ENCODE results near the gene NTF3.

The NTF3 gene

DNA sequence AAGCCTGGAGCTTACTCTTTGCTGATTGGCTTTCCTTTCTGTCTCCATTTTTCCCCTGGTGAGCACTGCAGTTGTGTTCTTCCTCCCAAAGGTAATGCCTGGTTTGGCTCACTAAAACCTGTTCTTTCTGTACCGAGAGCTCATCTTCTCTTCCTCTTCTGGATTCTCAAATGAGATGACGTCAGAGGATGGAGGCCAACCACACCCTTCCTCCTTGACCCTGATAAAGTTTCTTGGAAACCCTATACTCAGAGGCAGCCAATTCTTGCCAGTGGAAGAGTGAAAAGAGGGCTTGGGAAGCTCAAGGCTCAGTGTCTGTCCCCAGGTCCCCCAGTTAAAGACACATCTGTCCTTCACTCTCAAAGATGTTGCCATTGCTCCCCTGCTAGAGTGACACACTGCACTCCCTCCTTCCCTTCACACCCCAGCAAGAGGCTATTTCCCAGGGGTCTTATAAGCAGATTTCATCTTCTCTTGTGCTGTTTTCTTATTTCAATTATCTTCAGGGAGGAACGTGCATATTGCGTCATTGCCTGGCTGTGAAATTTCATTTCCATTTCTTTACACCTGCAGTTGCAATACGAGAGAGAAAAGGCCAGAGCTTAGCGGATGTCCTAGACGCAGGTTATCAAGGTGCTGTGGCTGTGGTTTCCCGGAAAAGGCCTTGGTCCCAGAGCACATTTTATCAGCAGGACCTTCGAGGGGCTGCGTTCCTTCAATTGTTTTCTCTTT is 27.3 kb downstream of the NTF3 start:
- DNase-seq: no peak

DNA sequence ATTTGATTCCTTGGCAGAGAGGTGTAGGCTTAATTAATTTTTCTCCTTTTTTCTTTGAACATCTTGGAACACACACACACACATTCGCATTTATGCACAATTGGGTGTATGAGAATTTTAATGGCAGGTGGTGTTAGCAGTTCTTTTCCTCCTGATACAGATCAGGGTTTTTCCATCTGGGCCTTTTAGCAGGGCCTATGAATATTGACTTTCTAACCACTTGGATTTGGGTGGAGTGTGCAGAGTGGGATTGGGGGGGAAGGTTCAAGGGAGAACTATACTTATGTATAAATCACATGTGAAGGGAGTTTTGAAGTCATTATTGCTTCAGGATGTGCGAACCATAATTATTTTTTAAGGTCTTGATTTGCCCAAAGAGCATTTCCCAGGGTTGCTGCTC is 28.9 kb downstream of the NTF3 start:
- DNase-seq: no peak

DNA sequence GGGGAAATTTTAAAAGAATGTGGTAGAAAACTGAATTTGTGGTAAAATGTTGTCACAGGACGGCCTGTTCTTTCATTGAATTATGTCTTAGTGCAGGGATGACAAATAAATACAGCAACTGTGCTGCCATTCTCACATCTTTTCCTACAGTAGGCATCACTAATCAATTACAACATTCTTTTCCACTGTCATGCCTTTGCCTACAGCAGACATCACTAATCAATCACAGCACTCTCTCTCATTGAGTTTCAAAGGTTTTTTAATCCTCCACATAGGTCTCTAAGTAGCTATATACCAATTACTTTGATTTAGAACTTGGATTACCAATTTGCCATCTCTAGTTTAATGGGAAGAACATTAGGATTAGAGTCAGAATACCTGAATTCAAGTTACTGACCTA is 30.1 kb downstream of the NTF3 start:
- no peak for DNase-seq

DNA sequence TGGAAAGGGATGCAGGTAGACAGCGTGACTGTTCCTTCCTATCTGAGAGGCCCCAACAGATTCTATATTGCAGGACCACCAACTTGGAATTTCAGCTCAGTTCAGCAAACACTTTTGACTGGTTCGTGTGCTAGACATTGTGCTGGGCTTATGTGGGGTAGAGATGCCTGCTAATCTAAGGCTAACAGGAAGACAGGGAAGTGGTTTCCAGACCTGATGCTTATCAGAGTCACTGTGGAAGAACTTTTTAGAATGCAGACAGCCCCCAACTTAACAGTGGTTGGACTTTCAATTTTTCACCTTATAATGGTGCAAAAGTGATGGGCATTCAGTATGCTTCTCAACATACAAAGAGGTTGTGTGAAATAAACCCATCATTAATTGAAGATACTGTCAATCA is 32.2 kb downstream of the NTF3 start:
- no peak for DNase-seq

DNA sequence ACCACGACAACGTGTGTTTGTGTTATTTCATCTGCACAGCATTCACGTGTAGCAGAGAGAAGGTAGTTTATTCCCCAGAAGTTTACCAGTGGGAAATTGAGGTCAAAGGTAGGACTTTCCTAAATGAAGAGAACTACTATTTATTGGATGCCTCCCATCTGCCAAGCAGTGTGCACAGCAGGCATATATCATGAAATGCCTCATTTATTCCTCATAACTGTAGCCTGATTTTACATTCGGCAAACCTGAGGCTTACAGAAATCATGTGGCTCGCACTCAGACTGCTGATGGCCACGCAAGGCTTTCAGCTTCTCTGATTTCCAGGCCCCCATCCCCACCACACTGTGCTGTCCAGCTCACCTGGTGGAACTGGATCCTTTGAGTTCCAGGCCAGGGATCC is 33.5 kb downstream of the NTF3 start:
- DNase-seq: no peak

DNA sequence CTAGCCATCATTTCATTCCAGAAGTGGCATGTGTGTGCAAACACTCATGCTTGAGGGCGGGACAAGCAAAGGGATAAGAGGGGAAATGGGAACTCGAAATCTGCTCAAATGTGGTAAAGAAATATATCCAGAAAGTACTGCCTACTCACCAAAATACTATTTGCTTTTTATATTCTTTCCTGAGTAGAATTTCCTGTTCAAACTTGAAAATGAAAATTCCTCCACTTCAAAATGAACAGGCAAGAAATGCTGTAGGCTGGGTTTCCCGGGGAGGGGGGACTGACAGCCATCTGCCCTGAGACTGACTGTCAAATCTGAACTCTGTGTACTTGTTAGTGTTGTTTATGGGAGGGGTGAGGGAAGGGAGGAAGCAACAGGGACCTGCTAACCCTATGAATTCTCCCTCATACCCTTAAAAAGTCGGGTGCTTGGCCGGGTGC is 34.6 kb downstream of the NTF3 start:
- no peak for DNase-seq

DNA sequence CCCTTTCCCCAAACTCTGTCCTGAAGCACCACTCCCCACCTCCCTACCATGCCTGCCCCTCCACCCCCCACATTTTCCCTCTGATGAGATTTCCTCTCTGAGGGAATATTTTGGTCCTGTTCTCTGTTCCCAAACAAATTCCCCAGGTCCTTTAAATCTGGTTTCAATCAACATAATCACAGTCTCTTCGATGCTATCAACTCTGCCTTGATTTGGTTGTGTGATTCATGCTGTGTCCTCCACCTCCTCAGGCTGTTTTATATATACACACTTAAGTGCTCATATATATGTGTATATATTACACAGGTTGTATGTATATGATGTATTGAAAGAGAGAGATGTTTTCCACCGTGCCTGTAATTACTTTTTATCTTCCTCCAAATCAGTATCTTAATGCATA is 36.0 kb downstream of the NTF3 start:
- no peak for DNase-seq

DNA sequence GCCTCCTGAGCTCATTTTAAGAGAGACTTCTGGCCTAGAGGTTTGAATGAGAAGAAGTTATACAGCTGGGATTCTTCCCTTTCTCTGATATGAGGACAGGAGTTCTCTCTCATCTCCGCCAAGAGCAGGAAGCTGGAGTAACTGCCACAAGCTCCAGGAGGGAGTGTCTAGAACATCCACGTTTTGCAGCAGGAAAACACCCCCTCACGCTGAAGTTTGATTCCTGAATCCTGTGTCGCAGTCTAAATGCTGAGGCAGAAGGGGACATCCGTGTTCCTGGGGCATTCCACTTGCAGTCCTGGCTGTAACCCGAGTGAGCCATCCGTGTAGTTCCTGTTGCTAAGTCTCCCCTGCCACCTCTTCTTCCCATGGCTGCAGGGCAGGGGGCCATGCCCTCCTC is 38.3 kb downstream of the NTF3 start:
- DNase-seq: no peak

DNA sequence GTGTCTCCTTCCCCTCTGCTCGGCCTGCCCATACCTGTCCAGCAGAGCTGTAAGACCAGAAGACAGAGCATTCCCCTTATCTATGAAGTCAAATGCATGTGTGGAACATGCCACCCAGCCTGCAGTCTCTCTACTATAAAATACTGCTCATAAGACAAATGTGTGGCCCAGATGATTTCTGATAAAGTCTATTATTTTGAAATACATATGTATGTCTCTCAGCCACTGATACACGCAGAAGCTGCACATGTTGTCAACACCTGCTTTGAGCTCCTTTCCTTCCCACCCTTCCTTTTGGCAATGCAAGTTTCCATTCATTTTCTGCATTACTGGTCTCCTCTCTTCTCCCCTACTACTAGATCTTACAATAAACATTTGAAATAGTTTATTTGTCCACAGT is 38.8 kb downstream of the NTF3 start:
- DNase-seq: no peak

DNA sequence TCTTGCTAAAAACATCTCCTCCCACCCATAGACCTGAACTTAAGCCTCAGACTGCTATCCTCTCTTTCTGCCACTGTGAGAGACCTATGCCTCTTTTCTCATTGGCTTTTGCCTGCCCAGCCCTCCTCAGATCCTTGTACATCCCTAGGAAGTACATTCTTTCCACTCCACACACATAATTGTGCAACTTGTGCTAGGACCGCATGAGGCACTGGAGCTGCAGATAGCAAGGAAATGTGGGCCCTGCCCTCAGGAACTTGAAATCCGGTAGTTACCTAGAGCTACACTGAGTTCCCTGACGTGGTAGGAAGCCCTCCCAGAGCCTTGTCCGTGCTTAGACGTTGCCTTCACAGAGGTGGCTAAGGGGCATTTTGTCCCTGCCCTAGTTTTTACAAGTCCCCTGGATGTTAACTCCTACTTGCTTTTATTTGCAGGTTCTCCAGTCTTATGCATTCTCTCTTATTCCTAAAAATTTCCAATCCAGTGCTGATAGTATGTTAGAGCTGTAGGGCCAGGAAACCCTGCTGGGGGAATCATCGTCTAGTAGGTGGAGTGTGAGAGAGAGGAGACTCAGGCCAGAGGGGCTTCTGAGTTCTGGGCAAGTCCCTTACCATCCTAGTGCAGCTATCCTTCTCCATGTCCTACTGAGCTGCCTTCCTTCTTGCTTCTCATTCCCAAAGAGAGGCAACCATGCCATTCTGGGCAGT is 41.3 kb downstream of the NTF3 start:
- DNase-seq: no peak

DNA sequence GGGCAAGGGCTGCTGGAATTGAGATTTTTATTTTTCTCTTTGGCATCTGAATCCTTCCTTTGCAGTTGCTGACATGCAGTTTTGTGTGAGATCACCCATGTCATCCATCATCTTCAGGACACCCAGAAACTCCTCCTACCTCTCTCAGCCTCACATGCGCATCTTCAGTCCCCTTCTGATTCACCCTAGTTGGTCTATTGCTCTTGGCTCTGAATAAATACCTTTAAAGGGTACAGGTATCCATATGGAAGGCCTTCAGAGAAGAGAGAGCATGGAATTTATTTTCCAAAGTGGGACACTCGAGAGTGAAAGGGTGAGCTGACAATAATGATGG is 41.8 kb downstream of the NTF3 start:
- DNase-seq: no peak

DNA sequence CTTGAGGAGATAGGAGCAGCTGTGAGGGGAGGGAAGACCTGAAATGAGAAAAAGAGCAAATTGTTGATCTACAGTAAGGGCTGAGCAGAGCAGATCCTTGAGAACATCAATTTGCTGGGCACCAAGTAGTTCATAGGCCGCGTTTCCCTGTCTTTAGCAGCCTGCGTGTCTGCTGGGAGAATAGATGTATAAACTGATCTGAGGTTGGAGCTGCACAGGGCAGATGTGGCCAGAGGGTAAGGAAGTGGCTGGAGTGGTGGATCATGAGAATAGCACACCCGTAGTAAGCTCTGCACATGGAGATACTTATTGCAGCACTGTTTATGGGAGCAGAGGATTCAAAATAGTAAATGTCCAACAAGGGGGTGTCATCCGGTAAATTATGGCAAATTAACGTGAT is 44.4 kb downstream of the NTF3 start:
- DNase-seq: no peak

DNA sequence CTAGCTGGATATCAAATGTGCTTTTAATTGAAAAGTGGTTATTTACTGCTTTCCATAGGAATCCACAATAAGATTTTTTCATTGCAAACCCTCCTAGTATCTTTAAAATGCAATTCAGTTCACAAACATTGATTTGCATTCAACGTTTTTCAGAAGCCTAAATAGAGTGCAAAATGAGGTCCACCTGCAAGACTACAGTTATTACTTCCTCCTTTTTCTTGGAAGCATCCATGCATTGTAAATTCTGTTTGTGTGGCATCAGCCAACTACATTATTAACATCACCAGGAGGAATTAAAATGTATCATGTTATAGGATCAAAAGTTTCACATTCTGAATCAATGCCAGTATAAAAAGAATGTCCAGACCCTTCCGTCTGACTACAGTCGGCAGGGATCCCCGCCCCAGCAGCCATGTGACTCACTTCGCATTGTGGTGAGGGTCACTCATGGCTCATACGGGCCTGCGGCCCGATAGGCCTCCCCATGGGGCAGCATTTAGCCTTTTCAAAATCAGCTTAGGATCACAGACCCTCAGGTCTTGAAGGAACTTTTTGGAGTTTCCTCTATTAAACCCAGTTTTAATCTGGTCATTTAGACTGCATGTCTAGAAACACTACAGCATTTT is 46.3 kb downstream of the NTF3 start:
- DNase-seq: no peak

DNA sequence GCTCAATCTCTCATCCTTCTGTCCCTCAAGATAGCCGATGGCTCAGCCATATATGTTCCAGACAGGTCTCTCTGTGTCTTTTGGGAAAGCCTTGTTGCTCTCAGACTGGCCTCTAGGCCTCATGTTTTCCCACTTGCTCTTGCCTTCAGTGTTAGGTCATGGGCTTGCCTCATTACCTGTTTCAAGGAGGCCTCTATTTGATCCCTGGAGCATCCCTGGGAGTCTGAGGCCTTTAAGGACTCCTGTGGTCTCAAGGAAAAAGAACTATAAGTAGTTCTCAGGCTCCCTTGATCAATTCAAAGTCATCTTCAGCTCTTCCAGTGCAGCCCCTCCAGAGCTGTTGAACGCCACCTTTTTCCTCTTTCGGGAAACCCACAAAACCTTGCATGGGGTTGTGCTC is 47.9 kb downstream of the NTF3 start:
- DNase-seq: no peak

DNA sequence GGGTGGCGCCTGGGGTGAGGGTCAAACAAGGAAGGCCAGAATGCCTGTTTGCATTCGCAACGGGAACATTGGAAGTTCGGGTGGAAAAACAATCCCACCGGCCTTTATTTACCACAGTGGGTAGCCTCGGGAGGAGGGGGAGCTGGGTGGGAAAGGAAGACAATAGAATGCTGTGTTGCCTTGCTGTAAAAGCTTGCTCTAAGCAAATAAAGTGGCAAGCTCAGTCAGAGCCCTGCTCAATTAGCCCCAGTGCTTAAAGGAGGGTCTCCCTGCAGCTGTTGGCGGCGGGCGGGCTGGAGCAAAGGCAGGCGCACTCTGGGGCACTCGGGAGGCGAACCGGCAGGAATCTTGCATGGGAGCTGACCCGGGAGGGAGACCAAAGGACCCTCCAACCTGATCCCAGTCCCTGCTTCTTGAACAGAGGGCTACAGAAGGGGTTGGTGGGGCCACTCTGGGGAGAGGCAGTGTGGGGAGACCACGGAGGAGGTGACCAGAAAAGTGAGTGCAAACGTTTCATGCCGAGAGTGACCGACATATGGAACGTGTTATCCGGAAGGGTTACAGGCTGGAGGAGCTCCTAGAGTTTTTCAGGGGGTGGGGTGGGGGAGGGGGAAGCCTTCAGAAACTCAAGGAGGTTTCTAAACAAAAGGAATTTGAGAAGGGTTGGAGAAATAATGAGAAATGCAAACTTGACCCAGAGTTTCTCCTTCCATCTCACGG is 48.5 kb downstream of the NTF3 start:
- DNase-seq: peak; percentile 33 to 80

DNA sequence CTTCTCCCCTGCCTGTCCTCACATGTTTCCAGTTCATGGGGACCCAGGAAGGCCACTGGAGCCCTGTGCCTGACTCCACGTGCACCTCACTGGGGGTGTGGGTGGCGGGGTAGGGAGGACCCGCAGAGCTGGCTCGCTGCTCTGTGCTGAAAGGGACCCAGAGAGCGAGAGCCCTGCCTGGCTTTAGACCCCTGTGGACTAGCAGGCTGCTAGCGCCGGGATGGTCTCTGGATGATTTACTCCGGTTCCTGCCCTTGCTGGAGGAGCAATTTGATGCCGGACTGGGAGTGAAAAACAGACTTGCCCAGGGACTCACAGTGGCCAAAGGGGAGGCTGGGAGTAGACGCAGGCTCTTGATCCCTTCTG is 49.0 kb downstream of the NTF3 start:
- DNase-seq: no peak

DNA sequence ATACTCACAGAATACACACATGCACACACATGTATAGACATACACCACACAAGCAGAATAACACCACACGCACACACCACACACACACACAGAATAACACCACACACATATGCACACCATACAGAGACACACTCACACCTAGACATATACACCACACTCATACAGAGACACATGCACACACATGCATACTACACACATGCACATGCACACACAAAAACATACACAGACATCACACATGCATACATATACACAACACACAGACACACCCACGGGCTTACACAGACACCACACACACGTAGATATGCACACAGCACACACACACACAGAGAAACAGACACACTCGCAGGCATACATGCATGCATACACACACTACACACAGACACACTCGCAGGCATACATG is 49.7 kb downstream of the NTF3 start:
- DNase-seq: no peak

DNA sequence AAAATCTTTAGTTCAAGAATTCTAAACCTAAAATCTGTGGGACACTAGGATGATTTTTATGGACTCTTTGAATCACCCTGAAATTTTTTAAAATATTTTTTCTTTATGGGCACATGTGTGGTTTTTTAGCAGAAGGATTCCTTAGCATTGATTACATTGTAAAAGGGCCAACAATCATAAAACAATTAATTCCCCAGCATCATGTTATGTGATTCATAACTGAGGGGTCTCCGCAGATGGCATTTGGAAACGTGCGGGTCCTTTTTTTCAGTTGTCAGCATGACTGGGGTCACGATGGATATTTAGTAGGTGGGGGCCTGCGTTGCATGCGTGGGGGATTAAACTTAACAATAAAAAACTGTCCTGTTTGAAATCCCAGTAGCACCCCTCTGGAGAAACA is 52.5 kb downstream of the NTF3 start:
- DNase-seq: no peak

DNA sequence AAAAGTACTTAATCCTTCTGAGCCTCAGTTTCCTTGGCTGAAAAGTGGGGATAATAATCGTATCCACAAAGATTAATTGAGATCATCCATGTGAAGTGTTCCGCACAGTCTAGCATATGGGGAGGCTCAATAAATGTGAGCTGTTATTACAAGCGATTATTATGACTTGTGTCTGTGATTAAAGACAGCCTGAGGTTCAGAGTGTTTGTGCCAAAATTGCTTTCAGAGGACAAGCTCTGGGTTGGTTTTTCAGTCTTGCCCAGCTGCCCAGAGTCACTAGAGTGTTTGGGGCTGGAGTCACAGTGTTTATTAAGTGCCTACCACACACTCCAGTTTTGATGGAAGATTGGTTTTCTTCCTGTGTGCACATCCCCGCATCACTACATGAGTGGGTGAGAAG is 53.5 kb downstream of the NTF3 start:
- DNase-seq: no peak

DNA sequence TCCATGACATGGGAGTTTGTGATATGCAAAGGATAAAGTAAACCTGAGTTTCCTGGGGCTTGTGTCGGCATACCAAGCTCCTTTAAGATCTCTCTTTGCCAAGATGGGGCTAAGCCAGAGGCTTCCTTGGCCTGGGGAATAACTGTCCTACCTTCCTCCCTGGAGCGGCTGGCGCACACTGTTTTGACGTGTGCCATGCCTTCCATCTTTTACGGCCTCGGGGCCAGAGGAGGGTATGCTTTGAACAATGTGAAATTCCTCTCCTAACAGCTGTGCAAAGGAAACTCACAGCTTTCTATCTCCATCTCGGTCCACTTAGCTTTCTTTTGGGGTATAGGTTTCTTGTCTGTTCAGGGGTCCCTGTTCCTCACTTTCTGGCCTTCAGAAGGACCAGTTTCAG is 55.2 kb downstream of the NTF3 start:
- no peak for DNase-seq

DNA sequence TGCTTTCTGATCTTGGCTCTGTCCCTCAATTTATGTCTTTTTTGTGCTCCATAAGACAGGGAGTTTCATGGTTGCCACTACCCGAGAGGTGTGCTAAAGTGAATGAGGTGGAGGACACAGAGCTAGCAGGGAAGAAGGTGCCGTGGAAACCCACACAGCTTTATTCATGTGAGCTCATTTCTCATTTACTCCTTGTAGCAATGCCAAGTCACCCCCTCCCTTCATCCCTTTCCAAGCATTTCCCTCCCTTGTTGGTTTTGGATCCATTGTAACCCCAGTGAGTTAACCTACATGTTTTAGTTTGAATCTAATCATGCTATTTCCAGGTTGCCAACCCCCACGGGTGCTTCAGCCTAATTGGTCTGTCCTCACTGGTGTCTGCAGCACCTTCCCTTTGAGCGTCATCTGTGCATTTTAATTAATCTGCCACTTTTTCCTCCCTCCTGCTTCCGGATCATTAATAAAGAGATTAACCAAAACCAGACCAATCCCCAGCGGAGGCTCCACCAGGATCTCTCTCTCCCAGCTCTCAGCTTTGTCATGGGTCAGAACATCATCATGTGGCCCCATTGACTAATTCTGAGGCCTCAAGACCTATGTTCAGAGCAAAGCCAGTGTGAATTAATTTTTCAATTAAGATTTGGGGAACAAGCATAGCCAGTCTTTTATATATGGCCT is 56.2 kb downstream of the NTF3 start:
- DNase-seq: peak in 1 of 2 experiments; percentile 13

DNA sequence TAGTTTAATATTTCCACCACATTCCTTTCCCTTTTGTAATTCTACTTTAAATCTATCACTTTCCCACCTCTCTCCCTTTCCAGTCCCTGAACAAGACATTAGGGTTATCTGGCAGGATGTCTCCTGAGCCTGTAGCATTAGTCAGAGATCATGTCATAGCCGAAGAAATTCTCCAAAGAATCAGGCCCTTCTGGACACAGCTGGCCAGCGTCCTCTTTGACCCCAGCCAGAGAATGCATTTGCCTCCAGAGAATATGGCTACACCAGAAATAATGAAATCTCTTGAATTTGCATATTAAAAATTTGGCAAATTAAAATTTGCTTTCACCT is 56.7 kb downstream of the NTF3 start:
- DNase-seq: no peak

DNA sequence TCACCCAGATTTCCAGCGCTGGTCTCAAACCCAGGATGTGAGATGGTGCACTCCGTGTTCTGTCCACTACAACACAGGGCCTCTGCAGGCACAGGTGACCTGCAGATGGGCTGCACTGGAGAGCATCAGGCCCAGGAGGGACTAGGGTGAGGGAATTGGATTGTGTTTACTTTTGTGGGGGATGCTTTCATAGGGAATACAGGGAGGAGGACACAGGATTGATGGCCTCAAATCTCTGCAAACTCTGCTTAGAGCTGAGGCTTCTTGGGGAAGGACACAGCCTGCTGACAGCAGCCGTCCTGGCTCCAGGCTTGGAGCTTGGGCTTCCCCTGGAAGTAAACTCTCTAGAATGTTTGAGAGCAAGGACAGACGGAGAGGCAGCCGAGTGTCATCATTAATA is 57.1 kb downstream of the NTF3 start:
- no peak for DNase-seq

All from NCI-H2081 (cell line).